Activated naive CD4-positive, alpha-beta T cell treated with Interleukin-2 at 50 U/mL for 16 hours (primary cell): Measurements from ENCODE around the gene SPAG6.
"Not testable (repeated sequence)": the region's sequence is repeated elsewhere in the genome, so short reads cannot be mapped to it uniquely, and the experiment has no call there.

Experiments used
- DNase-seq: peaks from one replicate; pipeline ENCODE4 v3.0.0-alpha.2; 2020

The SPAG6 gene

DNA sequence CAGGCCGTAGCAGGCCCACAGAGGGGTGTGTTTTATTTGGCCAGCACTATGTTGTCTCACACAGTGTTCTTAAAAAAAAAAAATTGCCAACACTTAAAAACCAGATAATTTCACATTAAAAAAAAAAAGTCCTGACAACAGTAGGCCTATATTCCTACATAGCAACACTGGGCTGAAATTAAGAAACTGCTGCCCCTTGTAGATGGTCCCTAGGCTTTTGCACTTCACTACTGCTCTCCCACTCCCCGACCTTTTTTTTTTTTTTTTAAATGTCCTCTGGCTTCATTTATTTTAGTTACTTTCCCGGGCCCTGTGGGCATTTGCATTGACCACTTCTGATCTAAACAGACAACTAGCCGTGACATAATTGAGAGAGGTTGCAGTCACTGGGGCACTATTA is 36.0 kb downstream of the SPAG6 start:
- no peak for DNase-seq

DNA sequence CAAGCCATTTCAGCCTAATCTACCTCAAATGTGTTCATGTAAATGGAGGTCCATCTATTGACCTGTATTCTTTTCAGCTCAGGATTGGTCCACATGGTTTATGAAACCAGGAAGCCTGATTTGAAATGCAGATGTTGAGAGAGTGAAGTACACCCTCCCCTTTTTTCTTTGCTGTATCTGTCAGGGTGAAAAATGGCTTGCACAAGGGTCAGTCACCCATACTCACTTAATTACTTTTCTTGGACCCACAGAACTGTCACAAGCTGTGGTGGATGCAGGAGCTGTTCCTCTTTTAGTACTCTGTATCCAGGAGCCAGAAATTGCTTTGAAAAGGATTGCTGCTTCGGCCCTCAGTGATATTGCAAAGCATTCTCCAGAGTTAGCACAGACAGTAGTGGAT is 41.2 kb downstream of the SPAG6 start:
- DNase-seq, result no peak

DNA sequence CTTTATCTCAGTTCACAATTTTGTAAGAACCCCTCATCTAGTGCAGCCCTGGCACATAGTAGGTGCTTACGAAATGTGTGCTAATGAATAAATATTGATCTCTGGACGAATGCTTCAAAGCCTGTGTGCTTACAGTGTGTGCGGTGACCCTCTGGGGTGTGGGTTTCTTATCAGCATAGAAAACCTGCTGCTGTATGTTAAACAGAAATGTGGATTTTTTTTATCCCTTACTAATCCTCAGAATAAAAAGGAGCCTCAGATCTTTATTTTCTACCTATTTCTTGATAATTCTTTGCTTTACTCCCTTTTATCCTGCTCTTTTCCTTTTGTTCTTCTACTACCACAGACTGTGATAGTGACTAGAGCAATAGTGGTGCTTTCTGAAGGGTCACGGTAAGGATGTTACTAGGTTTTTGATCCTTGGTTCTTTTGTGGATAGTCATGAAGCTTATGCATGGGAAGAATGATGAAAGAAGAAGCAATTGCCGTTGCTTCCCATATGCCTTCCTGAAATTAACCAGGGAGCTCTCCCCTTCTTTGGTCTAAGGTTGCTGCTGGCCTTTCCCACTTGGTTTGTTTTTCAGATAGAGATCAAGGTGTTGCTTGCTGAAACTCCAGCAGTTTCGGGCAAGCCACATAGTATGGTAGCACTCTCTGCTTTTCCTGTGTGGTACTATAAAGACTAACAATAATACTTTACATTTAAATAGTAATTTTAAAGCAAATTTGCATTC is 44.7 kb downstream of the SPAG6 start:
- DNase-seq, result no peak

DNA sequence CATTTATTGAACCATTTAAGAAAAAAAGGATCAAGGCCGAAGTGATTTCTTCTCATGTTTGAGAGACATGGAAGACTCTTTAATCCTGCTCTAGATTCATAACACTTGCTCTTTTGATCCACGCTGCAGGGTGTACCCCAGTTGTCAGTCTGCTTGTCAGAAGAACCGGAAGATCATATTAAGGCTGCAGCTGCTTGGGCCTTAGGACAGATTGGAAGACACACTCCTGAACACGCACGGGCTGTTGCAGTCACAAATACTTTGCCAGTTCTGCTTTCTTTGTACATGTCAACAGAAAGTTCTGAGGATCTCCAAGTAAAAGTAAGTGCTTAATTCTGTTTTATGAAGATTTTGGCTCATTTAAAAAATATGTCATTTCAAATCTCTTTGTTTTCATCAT is 46.3 kb downstream of the SPAG6 start:
- DNase-seq, result no peak

DNA sequence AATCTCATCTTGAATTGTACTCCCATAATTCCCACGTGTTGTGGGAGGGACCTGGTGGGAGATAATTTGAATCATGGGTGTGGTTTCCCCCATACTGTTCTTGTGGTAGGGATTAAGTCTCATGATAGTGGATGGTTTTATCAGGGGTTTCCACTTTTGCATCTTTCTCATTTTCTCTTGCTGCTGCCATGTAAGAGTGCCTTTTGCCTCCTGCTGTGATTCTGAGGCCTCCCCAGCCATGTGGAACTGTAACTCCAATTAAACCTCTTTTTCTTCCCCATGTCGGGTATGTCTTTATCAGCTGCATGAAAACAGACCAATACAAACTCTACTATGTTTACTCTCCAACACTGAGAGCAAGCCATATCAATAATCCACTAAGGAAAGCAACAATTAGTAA is 50.9 kb downstream of the SPAG6 start:
- DNase-seq, result not testable (repeated sequence)

DNA sequence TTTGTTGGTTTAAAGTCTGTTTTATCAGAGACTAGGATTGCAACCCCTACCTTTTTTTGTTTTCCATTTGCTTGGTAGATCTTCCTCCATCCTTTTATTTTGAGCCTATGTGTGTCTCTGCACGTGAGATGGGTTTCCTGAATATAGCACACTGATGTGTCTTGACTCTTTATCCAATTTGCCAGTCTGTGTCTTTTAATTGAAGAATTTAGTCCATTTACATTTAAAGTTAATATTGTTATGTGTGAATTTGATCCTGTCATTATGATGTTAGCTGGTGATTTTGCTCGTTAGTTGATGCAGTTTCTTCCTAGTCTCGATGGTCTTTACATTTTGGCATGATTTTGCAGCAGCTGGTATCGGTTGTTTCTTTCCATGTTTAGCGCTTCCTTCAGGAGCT is 61.6 kb downstream of the SPAG6 start:
- not testable (repeated sequence) for DNase-seq

DNA sequence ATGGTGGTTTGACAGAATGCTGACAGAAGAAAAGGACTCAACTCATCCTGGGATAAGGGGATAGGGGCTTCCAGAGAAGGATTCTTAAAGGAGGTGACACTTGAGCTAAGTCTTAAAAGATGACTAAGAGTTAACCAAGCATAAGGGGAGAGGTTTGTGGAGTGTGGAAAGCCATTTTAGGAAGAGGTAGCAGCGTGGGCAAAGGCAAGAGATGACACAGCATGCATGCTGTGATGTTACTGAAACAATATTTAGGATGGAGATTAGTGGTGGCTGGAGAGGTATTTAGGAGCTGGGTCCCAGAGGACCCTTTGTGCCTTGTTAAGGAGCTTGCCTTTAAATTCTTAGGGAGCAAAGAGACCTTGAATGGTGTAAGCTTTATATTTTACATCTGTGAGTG is 65.1 kb downstream of the SPAG6 start:
- DNase-seq, result no peak

DNA sequence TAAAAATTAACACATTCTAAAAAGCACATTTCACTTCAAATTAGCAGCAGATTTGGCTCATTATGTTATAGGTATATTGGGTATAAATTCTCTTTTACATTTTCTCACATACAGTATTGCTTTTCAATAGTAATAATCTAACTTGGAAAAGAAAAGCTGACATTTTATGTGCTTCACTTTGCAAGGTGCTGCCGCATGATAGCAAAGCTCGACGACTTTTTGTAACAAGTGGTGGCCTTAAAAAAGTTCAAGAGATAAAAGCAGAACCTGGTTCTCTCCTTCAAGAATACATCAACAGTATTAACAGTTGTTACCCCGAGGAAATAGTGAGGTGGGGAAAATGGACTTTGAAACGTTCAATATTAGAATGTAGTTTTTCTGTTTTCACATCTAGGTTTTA is 65.5 kb downstream of the SPAG6 start:
- no peak for DNase-seq

DNA sequence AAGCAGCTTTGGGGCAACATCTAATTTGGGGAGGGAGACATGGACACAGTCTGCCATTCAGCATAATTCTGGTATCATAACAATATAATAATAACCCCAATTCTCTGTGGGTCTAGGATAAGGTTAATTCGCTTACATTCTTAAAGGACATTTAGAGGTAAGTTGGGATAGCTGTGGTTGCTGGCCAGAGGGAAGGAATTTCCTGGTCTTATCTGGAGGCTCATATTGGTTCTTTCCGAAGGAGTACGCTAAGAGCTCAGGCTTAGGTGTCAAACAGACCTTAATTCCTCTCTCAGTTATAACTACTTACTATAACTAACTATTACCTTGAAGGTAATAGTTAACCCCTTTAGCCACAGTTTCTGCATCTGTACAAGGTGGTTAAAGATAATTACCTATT is 68.8 kb downstream of the SPAG6 start:
- DNase-seq, result no peak

DNA sequence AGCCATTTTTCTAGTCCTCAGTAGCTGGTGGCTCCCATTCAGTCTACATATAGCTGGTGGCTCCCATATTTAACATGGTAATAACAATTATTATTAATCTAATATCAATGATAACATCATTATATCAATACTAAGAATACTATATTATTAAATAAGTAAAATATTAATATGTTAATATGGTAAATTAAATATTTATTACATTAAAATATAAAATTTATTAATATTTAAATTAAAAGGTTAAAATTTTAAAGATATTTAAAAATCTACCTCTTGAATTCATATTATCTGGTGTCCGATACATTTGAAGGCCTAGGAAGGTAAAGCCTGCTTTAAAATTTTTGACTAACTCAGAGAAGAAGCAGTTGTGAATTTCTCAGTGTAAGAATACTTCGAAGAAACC is 69.8 kb downstream of the SPAG6 start:
- no peak for DNase-seq

DNA sequence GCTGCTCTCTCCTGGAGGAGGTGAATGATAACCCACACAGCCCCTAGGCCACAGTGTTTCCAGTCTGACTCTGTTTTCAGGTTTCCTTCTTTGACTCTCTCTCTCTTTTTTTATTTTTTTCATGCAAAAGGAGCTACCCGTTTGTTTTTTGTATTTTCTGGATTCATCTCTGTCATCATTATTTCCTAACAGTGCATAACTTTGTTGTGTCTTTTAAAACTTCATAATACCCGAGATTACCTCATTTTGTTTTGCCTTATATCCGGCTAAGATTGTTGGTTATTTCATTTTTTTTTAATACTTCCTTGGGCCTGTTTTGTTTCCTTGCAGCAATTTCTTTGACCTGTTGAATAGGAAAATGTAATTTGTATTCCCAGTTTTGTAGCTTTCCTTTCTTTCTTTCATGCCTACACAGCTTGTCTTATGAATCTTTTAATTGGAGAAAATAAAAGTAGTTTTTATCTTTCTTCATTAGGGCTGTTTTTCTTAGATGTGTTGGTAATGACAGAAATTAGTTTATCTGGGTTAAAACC is 72.5 kb downstream of the SPAG6 start:
- DNase-seq, result no peak

DNA sequence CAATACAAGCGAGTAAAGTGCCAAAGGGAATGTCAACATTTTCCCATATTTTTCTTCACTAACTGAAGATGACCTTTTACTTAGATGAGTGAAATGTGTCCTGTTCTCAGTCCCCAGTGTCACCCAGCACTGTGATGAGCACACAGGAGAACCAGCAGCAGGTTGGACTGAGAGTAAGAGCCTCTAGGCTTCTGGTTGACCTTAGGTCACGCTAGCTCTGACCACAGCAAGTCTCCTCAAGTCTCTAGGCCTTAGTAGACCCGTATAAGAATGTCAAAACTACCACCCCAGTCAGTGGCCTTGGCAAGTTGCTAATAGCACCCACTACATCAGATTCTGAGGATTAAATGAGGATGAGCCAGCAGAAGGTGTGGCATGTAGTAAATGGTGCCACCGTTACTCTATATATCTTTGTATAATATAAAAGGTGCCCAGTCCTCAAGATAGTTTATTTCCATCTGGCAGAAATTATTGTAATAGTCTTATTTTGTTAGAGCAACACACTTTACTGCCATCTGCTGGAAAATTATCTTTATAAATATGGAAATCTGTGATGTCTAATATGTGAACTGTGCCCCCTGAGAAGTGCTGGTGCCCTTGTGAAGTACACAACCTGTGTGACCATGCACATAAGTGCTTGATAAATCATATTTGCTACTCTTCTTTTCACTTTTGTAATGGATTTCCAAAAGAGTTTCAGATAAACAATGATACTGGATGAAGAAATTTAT is 75.7 kb downstream of the SPAG6 start:
- DNase-seq, result no peak

DNA sequence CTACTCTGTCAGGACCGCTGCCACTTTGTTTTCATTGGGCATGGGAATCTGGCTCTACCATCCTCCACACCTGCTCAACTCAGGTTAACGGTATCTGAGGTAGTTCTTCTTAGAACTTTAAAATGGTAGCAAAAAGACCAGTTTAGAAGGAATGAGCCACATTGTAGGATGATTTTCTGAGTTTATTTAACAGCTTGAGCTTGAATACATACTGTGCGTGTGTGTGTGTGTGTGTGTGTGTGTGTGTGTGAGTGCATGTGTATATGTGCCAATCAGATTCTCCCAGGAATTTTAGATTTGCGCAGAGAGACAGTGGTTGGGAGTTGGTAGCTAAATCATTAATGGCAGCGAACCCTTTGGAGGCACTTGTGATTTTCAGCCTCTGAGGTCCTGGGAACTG is 81.4 kb downstream of the SPAG6 start:
- no peak for DNase-seq

DNA sequence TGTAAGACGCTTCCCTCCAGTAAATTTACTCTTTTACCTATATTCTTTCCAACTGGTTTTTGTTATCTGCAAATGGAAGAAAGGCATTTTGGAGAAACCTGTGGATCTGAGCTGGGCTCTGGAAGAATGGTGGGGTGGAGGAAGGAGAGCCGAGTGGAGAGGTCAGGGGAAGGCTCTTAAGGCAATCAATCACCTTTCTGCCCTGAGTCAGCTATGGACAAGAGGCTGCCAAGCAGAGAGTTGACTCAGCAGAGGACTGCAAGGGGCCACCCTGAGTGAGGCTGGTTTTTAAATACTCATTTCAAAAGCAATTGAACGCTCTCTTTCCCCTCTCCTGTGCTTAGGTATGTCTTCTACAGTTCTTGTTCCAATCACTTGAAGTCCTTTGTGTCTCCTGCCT is 81.8 kb downstream of the SPAG6 start:
- no peak for DNase-seq

DNA sequence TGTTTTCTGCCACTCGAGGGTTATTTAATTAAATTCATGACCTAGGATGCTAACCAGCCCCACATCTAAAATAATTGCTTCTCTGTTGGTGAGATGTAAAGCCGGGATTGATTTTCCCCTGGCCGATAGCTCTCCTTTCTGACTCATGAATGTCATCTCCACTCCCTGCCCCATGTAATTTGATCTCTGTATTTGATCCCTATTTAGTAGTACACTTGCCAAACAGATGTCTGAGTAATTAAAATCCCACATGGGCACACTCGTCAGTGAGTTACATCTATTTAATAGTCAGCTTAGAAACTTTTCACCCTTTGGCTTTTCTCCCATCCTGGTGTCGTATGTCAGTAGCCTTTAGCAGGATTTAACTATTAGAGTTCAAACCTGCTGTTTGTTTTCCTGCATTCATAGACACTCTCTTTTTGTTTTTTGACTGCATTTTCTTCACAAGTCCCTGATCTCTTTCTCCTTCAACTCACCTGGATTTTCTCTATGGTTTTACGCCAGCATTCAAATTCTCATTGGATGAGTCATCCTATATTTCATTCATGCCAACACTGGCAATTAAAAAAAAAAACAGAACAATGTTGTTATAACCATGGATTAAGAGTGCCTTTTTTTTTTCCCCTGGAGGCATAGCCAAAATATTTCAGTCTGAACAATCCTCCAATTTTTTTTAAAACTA is 82.7 kb downstream of the SPAG6 start:
- DNase-seq, result no peak

DNA sequence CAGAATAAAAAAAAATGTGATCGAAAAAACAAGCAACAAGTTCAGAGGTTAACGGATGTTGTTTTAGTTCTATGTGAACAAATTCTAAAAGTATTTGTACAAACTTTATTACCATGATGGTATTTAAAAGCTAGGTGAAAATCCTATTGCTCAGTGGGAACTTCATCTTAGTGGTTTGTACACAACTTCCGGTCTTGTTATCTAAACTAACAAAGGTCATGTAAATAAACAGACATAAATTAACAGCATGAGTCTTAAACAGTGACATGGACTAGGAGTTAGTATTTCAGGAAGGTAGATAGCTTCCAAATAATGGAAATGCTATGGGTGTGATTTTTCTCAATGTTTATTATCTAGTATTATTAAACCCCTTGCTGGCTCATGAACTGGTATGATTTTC is 83.8 kb downstream of the SPAG6 start:
- DNase-seq, result no peak

DNA sequence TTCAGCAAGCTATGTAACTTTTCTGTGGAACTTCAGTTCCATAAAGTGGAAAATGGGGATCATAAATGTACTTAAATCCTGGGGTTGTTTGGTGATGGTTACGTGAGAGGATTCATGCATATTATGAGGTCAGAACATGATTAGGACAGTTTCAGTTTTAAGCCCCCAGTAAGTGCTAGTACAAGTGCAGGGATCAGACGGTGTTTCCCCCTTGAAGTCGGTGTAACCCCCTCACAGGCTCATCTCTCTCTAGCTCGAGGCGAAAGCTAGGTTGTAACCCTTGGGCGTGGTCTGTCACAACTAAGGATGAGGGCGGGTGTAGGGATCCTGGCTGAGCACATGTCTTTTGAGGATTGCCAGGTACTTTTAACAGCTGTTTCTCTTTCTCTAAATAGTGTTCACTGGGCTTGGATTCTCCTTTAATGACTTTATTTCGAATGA is 84.7 kb downstream of the SPAG6 start:
- DNase-seq, result no peak

DNA sequence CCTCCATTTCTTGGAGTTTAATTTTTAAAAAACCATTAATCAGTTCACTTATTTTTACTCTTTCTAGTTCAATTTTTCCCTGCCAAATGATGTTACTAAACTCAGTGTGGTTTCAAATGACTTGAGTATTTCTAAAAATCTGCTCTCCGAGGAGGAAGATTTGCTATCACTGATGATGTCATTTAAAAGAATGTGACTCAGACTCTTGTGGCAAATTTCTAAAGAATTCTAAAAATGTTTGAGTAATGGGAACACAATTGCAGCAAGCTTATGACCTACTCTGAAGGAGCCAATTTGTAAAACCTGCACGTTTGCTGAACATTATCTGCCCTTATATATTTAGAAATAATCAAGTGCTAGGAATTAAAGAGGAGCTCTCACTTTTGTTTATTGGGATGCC is 88.6 kb downstream of the SPAG6 start:
- no peak for DNase-seq

DNA sequence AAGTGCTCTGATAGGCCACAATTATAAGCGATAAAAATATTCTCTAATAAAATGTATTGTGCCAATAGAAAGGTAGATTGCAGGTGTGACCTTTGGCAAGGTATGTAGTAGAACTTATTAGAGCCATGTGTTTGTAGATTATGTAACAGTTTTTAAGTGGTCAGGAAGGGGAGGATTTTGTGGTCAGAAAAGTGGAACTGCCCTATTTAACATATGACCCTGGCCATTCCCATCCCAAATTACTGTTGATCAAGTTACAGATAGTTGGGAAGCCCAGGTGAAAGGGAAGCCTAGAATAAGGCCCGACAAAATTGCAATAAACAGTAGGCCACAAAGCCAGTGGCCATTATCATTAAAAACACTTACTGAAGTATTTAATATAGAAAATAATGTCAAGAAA is 89.2 kb downstream of the SPAG6 start:
- DNase-seq, result no peak

DNA sequence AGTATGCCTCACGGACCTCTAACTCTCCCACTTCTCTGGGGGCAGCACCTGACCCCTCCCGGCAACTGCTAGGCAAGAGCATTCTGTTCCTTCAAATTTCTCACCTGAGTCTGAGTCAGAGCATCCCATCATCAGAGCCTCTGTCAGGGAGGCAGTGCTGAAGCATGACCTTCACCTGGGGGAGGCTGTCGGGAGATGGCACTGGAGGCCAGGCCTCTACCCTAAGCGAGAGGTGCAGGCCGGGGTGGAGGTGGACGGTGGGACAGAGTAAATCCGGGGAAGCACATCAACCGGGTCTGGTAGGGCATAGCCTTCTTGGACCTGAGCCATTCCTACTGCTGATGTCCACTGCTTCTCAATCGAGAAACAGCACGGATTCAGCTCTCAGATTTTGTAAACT is 90.4 kb downstream of the SPAG6 start:
- no peak for DNase-seq

DNA sequence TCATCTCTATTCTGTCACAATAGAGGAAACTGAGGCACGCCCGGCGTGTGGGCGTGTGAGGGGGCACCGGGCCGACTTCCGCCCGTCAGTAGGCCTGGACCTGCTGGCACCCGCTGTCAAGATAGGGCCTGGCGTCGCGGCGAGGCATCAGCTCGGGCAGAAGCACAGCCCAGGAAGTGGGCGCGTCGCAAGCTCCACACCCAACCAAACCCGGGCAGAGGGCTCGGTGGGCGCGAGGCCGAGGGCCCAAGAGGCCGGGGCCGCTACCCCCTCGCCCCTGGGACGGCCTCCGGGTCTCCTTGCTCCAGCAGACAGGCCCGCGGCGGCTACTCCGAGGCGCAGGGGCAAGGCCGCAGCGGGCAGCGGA is 91.2 kb downstream of the SPAG6 start:
- DNase-seq, result no peak

DNA sequence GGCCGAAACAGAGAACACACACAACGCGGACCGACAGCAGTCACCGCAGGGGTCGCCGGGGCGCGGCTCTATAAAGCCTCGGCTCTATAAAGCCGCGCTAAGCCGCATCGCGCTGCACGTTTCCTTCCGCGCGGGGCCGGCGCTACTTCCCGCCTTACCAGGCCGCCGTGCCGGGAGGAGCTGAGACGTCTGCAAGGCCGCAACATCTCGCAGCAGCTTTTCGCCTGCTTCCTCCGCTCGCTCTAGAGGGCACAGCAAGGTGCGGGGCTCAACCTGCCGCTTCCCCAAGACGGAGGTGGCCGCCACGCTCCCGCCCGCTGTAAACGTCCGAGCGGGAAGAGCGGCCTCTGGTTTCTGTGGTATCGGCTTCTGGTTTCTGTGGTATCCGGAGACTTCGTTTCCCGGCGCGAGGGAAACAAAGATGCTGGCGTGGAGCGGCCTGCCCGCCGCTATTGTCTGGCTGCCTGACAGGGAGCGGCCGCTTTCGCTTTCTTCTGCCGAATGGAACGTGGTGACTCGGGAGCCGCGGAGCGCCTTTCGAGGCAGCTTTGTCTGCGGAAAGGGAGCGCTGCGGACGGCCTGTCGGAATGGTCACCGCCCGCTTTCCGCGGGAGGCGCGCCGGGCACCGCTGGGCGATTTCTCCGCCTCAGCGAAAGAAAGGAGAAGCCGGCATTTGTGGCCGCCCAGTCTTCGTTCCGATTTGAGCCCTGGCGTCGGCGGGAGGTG is 91.8 kb downstream of the SPAG6 start:
- peak; percentile 87 for DNase-seq
